Esophagus muscularis mucosa (tissue), 4 donors: ENCODE measurements around the gene NHEJ1. TPM values are rescaled to one million over a fixed set of nuclear protein-coding genes. Genes with fewer than 3 reads are reported as not detected.

Source experiments
- DNase-seq: peaks from one replicate; pipeline ENCODE4 v3.0.0-alpha.2; 2017; ENCODE audit errors: extremely low spot score
- H3K27ac ChIP-seq, 4 donors: fragments of 200-600 bp; sonication (generic); replicated peaks in 1 of 4; 1 replicate in 3 of 4; 2 replicates in 1 of 4; pipeline ENCODE4 v1.5.1; 2016 to 2019; ENCODE audit warnings: mild to moderate bottlenecking in 1 of 4
- H3K27me3 ChIP-seq, 4 donors: fragments of 200-600 bp; sonication (generic); one replicate each; pipeline versions ENCODE4 v1.5.1 to v1.6.0; 2016 to 2019
- H3K36me3 ChIP-seq, 4 donors: fragments of 200-600 bp; sonication (generic); one replicate each; pipeline ENCODE4 v1.5.1; 2016 to 2019
- H3K4me1 ChIP-seq, 4 donors: fragments of 200-600 bp; sonication (generic); one replicate each; pipeline ENCODE4 v1.5.1; 2016 to 2019
- H3K4me3 ChIP-seq, 4 donors: fragments of 200-600 bp; sonication (generic); 1 replicate in 2 of 4; 2 replicates in 2 of 4; pipeline ENCODE4 v1.5.1; 2016 to 2019; ENCODE audit warnings: mild to moderate bottlenecking in 4 of 4, moderate library complexity in 1 of 4
- H3K9me3 ChIP-seq, 4 donors: fragments of 200-600 bp; sonication (generic); 1 replicate in 3 of 4; 2 replicates in 1 of 4; pipeline ENCODE4 v1.5.1; 2016 to 2019
- EP300 ChIP-seq: sonication (generic); formaldehyde crosslinking; IDR thresholded peaks from one replicate; pipeline ENCODE4 v1.6.1; 2017; ENCODE audit warnings: antibody characterized with exemption
- POLR2A ChIP-seq: fragments of 450-650 bp; IDR thresholded peaks from one replicate; pipeline ENCODE4 v1.6.1; 2017; ENCODE audit warnings: antibody characterized with exemption, moderate library complexity, mild to moderate bottlenecking, low read depth
- POLR2AphosphoS5 ChIP-seq, 2 donors: sonication (generic); formaldehyde crosslinking; IDR thresholded peaks; one replicate each; pipeline ENCODE4 v1.6.1; 2017; ENCODE audit warnings: antibody characterized with exemption in 2 of 2
- WGBS: methylation state at CpG from one replicate; pipeline ENCODE4 v1.1.5; 2018; 5-methylcytosine and 5-hydroxymethylcytosine counted together
- intact Hi-C: fragments of 100-400 bp; cut with DNase I; formaldehyde crosslinking; loops from one replicate; pipeline ENCODE4 v1.15.1; 2023
- total RNA-seq, 4 donors: library from RNA; depleted of rRNA; stranded (reverse); fragments of >200 nt; gene quantifications; one replicate each; pipeline versions ENCODE4 v1.1.0 to v1.2.1, GENCODE V29; 2016
- TF ChIP-seq, protein P1 (sequence below), 3 experiments: fragments of 200-600 bp in 2 of 3; fragments of 450-650 bp in 1 of 3; sonication (generic) in 2 of 3; IDR thresholded peaks; one replicate each; pipeline ENCODE4 v1.5.1; 2017 to 2019; ENCODE audit warnings: antibody characterized with exemption in 3 of 3, mild to moderate bottlenecking in 2 of 3, moderate library complexity in 1 of 3

NHEJ1 gene
- total RNA-seq, 4 donors from 2014 or later, result 15.1 to 24.4 (median 17.8) TPM

DNA sequence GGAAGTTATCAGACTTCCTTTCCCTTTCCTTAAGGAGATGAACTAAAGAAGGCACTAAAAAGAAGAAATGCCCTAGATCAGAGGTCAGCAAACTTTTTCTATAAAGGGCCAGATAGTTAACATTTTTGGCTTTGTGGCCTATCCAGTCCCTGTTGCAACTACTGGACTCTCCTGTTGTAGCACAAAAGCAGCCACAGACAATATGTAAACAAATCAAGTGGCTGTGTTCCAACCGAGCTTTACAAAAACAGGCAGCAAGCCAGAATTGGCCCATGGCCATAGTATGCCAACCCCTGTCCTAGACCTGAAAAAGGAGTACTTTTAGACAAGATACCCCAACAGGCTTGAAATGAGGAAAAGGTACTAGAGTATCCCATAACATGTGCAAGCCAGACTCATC lies 10.9 kb downstream of the NHEJ1 start:
- intact Hi-C loops, result loop anchor here (10.0 kb wide), 1 partner anchor 155 kb away; the partner anchor contains the start of gene CRYBA2
- H3K27me3 ChIP-seq, result no peaks in the 10 kb centered on the region

DNA sequence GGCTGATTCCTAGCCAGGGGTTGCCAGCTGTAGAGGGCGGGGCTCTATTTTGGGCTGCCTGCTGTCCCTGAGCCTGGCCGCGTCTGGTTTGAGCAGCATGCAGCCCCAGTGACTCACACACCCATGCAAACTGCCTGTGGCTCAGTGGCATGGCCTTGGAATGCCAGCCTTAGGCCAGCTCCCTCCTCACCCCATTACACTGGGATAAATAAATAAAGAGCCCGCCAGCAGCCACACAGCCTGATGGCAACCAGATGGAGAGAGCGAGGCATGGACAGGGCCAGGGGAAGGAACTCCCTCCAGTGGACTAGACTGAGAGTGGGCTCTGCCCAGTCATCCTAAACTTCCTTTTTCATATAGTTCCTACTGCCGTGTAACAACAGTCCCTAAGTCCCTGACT lies 18.3 kb downstream of the NHEJ1 start:
- WGBS, result 85% methylated on average over 6 of the region's 6 CpGs
- Histone ChIP-seq H3K27ac (no peak overlapping the region), H3K4me1 (no peaks in the 10 kb centered on the region), H3K4me3 (no peak overlapping the region), H3K9me3 (no peaks in the 10 kb centered on the region), H3K27me3 (no peaks in the 10 kb centered on the region), H3K36me3 (peaks cover 52 to 85% (median 74%) of the 10 kb centered on the region in 4 donors)
- DNase-seq, result no peak
- intact Hi-C loops, result no loop called here
- TF ChIP-seq POLR2AphosphoS5 (IDR thresholded peaks at IDR 0.05) (no peak), POLR2A (no peak), EP300 (no peak)
- TF ChIP-seq, protein P1, sequence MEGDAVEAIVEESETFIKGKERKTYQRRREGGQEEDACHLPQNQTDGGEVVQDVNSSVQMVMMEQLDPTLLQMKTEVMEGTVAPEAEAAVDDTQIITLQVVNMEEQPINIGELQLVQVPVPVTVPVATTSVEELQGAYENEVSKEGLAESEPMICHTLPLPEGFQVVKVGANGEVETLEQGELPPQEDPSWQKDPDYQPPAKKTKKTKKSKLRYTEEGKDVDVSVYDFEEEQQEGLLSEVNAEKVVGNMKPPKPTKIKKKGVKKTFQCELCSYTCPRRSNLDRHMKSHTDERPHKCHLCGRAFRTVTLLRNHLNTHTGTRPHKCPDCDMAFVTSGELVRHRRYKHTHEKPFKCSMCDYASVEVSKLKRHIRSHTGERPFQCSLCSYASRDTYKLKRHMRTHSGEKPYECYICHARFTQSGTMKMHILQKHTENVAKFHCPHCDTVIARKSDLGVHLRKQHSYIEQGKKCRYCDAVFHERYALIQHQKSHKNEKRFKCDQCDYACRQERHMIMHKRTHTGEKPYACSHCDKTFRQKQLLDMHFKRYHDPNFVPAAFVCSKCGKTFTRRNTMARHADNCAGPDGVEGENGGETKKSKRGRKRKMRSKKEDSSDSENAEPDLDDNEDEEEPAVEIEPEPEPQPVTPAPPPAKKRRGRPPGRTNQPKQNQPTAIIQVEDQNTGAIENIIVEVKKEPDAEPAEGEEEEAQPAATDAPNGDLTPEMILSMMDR (IDR thresholded peaks at IDR 0.05), result no peak

More for the DNA sequence above, 10.9 kb downstream of the NHEJ1 start:
- WGBS, result 19% methylated on average over 1 of the region's 1 CpG
- peaks cover 33 to 73% (median 62%) of the 10 kb centered on the region in 4 donors for H3K36me3 ChIP-seq
- H3K4me1 ChIP-seq, result peaks cover 0 to 9% (median 7%) of the 10 kb centered on the region in 4 donors
- TF ChIP-seq EP300, result no peak
- TF ChIP-seq, protein P1 (IDR thresholded peaks at IDR 0.05), result no peak
- TF ChIP-seq POLR2AphosphoS5 (IDR thresholded peaks at IDR 0.05), result no peak
- TF ChIP-seq POLR2A, result no peak
- no peak overlapping the region for H3K4me3 ChIP-seq
- H3K9me3 ChIP-seq, result no peaks in the 10 kb centered on the region
- H3K27ac ChIP-seq, result no peak overlapping the region
- no peak for DNase-seq

DNA sequence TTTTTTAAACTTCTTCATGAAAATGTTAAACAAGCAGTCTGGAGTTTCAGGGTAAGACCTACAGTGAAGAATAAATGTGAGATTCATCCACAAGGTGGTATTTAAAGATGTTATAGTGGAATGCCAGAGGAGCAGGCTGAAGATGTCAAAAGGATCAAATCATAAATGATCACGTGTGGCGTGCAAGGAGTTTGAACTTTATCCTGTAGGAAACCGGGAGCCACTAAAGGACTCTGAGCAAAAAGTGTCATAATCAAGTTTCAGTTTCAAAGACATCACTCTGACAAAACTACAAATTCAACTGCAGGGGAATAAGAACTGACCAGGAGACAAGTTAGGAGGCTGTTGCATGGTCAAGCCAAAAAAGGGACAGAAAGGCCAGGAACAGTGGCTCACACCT lies 19.9 kb downstream of the NHEJ1 start:
- Histone ChIP-seq H3K27me3 (no peaks in the 10 kb centered on the region), H3K4me3 (no peak overlapping the region), H3K4me1 (no peaks in the 10 kb centered on the region), H3K36me3 (peaks cover 39 to 72% (median 60%) of the 10 kb centered on the region in 4 donors), H3K27ac (no peak overlapping the region), H3K9me3 (no peaks in the 10 kb centered on the region)
- DNase-seq, result no peak
- 98% methylated on average over 3 of the region's 3 CpGs for WGBS
- intact Hi-C loops, result no loop called here
- TF ChIP-seq, protein P1 (IDR thresholded peaks at IDR 0.05), result no peak
- TF ChIP-seq POLR2A, result no peak
- no peak for TF ChIP-seq POLR2AphosphoS5 (IDR thresholded peaks at IDR 0.05)
- no peak for TF ChIP-seq EP300

DNA sequence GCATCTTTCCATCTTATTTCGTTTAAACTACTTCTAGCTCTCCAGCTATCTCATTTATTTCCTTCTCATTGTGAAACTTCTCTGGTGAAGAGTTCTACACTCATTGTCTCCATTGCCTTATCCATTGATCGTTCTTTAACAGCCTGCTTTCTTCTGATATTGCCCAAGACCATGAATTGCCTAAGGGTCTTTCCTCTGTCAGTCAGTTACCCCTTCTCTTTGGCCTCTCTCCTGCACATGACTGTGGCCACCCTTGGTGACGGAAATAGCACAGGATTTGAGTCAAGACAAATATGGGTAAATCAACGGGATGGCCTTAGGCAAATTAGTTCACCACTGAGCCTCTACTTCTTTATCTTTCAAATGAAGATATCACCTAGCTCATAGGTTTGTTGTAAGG lies 26.6 kb downstream of the NHEJ1 start:
- intact Hi-C loops, result no loop called here
- no peak overlapping the region for H3K27ac ChIP-seq
- peaks cover 0 to 18% (median 13%) of the 10 kb centered on the region in 4 donors for H3K4me1 ChIP-seq
- no peaks in the 10 kb centered on the region for H3K9me3 ChIP-seq
- TF ChIP-seq POLR2A (no peak), POLR2AphosphoS5 (IDR thresholded peaks at IDR 0.05) (no peak), EP300 (no peak)
- TF ChIP-seq, protein P1 (IDR thresholded peaks at IDR 0.05), result no peak
- H3K27me3 ChIP-seq, result no peaks in the 10 kb centered on the region
- WGBS, result 92% methylated on average over 4 of the region's 4 CpGs
- no peak overlapping the region for H3K4me3 ChIP-seq
- DNase-seq, result no peak
- H3K36me3 ChIP-seq, result peaks cover 0 to 12% (median 3%) of the 10 kb centered on the region in 4 donors

DNA sequence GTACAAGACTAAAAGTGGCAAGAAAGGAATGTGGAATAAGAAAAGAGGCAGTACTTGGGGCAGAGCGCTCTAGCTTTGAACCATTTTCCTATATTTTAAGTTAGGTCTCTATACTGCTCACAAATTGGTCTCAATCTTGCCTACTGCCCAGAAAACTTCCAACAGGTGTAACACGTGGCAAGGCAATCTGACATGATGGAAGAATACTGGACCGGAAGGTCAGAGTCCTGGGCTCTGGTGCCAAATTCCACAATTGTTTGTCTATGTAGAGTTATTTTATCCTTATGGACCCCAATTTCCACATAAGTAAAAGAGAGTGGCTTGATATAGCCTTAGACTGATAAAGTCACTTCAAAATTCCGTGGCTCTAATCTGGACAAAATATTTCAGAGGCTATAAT lies 28.9 kb downstream of the NHEJ1 start:
- no peaks in the 10 kb centered on the region for H3K27me3 ChIP-seq
- no peak for TF ChIP-seq EP300
- TF ChIP-seq, protein P1 (IDR thresholded peaks at IDR 0.05), result no peak
- 80% methylated on average over 4 of the region's 4 CpGs for WGBS
- H3K27ac ChIP-seq, result no peak overlapping the region
- intact Hi-C loops, result no loop called here
- H3K36me3 ChIP-seq, result peaks cover 0 to 6% (median 2%) of the 10 kb centered on the region in 4 donors
- peaks cover 0 to 22% (median 13%) of the 10 kb centered on the region in 4 donors for H3K4me1 ChIP-seq
- H3K9me3 ChIP-seq, result no peaks in the 10 kb centered on the region
- no peak overlapping the region for H3K4me3 ChIP-seq
- no peak for DNase-seq
